ENCODE results near the gene SACS.

Gene SACS, protein sequence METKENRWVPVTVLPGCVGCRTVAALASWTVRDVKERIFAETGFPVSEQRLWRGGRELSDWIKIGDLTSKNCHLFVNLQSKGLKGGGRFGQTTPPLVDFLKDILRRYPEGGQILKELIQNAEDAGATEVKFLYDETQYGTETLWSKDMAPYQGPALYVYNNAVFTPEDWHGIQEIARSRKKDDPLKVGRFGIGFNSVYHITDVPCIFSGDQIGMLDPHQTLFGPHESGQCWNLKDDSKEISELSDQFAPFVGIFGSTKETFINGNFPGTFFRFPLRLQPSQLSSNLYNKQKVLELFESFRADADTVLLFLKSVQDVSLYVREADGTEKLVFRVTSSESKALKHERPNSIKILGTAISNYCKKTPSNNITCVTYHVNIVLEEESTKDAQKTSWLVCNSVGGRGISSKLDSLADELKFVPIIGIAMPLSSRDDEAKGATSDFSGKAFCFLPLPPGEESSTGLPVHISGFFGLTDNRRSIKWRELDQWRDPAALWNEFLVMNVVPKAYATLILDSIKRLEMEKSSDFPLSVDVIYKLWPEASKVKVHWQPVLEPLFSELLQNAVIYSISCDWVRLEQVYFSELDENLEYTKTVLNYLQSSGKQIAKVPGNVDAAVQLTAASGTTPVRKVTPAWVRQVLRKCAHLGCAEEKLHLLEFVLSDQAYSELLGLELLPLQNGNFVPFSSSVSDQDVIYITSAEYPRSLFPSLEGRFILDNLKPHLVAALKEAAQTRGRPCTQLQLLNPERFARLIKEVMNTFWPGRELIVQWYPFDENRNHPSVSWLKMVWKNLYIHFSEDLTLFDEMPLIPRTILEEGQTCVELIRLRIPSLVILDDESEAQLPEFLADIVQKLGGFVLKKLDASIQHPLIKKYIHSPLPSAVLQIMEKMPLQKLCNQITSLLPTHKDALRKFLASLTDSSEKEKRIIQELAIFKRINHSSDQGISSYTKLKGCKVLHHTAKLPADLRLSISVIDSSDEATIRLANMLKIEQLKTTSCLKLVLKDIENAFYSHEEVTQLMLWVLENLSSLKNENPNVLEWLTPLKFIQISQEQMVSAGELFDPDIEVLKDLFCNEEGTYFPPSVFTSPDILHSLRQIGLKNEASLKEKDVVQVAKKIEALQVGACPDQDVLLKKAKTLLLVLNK (N-terminal part only)

GRCh38 chr13:23433171-23434153 is at the start of gene SACS:
Gene SACS (minus strand): TSS chr13:23433702. CDS start chr13:23411239, 22,463 bp downstream.
- DNase-seq (ENCODE audit: insufficient read length, low spot score), result peak; percentile 28
- no peak for FAIRE-seq

DNA sequence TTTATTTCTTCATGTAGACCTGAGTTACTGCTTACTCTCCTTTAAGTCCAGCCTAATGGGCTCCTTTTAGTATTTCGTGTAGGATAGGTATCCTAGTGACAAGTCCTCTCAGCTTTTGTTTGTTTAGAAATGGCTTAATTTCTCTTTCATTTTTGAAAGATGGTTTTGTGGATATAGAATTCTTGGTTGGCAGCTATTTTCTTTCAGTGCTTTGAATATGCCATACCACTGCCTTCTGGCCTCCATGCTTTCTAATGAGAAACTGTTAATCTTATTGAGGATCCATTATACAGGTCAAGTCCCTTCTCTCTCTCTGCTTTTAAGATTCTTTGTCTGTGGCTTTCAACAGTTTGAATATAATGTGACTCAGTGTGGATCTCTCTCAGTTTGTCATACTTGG is 46.8 kb upstream of the SACS start:
- FAIRE-seq, result no peak
- no peak for DNase-seq (ENCODE audit: insufficient read length, low spot score)

DNA sequence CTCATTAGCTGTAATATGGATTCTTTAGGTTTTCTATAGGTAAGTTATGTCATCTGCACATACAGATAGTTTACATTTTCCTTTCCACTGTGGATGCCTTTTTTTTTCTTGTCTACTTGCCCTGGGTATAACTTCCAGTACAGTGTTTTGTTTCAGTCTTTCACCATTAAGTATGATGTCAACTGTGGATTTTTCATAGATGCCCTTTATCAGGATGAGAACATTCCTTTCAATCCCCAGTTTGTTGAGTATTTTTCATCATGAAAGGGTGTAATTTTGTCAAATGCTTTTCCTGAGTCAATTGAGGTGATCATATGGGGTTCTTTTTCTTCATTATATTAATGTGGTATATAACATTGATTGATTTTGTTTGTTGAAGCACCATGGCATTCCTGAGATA is 43.6 kb upstream of the SACS start:
- DNase-seq (ENCODE audit: insufficient read length, low spot score), result no peak
- FAIRE-seq, result no peak

DNA sequence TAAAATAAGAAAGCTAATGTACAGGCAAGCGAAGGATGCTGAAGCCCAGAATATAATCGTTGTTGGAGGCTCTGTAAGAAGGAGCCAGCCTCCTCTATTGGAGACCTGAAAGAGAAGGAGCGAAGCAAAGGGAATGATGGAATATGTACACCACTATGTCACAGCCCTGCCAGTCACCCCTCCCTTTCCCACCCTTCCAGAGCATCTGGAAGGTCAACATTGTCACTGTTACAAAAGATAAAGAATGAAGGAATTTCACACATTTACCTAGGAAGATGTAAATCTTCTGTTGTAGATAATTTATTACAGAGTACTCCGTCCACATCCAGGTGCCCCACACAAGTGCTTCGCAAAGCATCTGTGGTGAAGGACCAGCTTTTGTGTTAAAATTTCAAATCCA is 39.7 kb upstream of the SACS start:
- FAIRE-seq (no peak), DNase-seq (ENCODE audit: insufficient read length, low spot score) (no peak)

DNA sequence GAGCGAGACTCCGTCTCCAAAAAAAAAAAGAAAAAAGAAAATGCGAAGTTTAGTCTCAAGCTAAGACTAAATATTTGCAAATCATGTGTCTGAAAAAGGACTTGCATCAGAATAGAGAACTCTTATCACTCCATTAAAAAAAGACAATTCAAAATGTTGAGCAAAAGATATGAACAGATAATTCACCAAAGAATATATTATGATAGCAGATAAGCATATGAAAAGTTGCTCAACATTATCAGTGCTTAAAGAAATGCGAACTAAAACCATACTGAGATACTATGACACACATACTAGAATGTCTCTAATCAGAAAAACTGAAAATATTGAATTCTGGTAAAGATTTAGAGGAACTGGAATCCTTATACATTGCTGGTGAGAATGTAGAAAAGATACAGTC is 38.7 kb upstream of the SACS start:
- FAIRE-seq (no peak), DNase-seq (ENCODE audit: insufficient read length, low spot score) (no peak)

DNA sequence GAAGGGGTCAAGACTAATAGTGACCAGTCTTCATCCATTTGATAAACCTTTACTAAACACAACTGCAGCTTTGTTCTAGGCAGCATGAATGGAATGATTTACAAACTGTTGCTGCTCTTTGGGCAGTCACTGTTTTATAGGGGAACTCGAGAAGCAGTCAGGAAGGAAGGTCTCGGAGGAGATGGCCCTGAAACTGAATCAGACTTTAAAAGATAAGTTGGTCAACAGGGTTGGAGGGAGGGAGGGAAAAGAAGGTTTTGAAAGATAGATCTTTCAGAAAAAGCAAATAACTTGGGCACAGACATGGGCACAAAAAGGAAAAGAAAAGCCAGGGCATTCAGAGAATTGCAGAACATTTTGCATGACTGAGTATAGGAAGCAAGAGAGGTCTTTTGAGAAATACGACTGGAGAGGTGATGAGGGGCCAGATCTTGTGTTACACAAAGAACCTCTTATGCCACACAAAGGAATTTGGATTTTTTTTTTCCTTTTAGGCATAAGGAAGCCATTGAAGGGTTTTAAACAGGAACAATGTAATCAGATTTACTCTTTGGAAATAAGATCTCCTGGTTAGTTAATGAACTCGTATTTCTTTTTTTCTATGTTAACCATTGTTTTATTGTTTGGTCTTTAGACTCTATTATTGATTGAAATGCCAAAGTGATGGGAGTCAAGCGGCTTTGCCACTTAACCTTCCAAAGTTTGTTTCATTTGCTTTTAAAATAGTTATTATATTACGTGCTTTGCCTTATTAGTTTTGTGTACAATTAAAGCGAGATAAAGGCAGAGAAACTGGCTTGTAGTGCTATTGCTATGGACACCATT is 37.5 kb upstream of the SACS start:
- FAIRE-seq (no peak), DNase-seq (ENCODE audit: insufficient read length, low spot score) (no peak)

DNA sequence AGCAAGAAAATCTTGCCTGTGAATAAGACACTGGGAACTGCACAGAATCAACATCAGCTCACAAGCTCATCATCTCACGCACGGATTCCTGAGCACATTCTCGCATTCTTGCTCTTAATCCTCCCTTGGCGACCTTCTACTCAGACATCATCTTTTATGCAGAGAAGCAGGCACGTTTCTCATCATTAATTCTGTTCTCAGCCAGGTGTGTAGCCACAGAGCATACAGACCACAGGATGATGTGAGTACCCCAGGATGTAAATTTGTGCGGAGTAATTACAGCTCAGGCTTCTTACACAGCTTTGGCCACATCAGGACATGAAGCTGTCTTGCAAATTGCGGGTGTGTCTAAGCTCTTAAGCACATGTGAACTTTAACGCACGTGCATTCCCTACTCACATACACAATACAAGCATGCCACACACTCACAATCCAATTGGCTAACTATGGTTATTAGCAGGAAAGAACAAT is 36.5 kb upstream of the SACS start:
- DNase-seq (ENCODE audit: insufficient read length, low spot score) (peak; percentile 10), FAIRE-seq (no peak)

DNA sequence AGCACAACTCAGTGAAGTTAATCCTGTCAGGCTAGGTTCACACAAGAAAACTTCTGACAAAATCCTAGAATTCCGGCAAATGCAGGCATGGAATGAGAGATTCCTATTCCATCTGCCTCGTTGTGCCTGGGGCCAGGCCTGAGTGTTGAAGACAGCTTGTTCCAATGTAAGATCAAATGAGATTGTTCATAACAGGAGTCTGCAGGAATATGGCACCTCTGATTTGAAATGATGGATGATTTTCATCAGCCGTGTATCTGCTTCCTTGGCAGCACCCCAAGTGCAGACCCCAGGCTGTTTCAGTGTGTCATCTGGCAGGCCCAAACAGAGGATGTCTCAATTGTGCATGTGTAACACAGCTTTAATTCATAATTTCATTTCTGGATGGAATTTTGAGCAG is 35.3 kb upstream of the SACS start:
- FAIRE-seq, result no peak
- no peak for DNase-seq (ENCODE audit: insufficient read length, low spot score)

GRCh38 chr13:23467932-23468278 is 34.4 kb upstream of the SACS start:
- no peak for FAIRE-seq
- no peak for DNase-seq (ENCODE audit: insufficient read length, low spot score)

DNA sequence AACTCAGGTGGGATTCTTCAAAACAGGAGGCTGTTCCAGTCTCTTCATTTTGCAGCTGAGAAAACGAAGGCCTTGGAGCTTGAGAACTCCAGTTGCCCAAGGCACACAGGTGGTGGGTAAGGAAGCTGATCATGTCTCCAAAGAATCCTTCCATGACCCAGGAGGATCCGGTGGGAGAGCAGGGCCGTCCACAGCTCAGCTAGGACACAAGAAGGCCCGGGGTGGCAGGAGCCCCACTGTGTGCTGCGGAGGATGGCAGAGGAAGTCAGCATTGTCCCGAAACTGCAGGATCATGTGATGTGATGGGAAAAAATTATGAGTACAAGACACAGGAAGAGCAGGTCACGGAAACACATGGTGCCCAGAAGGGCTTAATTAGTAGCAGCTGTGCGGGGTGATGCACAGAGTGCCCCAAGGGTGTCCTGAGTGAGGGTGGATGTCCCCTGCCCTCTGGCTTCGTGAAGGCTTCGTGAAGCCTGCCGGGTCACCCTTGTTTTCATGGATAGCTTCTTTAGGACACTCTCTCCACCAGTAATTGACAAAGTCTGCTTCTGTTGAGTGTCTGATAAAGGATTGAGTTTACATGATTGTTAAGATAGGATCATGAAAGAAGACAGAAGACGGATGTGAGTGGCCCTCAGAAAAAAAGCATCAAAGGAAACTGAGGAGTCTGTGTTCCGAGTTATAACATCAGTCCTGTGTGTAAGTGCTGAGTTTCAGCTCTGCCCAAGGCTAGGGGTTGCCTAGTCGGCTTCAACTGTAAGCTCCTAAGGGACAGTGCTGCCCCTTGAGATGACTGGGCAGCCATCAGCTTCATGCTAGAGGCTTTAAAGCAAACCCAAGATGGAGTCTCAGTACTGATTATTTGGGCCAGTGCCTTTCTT is 33.8 kb upstream of the SACS start:
- DNase-seq (ENCODE audit: insufficient read length, low spot score) (no peak), FAIRE-seq (no peak)

GRCh38 chr13:23466144-23467002 is 32.9 kb upstream of the SACS start:
- DNase-seq (ENCODE audit: insufficient read length, low spot score) (peak; percentile 48), FAIRE-seq (no peak)

GRCh38 chr13:23463661-23464060 is 30.2 kb upstream of the SACS start:
- FAIRE-seq (no peak), DNase-seq (ENCODE audit: insufficient read length, low spot score) (no peak)

DNA sequence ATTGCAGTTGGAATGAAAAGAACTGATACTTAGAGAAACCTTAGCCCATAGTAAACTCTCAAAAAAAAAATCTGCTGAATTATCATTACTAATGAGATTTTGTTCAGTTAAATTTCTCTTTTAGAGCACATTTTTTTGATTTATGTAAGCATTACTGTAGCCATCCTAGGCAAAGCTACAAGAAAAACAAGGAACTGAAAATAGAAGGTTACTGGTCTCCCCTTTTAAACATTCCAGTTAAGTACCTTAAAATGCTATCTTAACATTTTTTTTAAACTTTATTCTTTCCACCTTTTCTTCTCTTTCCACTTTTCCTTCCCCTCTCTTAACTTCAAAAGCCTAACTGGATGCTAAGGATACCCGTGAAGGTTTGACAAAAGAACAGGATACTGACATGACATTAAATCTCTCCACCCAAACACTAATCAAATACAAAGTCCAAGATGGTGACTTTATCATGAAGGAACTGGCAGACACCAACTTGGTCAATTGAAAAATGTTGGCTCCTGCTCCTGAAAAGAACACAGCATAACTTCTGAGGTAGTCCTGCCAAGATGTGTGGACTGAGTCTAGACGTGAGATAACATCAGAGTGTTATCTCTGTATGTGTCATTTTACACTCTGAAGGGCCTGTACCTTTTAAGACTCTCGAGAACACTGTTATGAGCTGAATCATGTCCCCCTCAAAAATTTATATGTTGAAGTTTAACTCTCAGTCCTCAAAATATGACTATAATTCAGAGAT is 29.5 kb upstream of the SACS start:
- DNase-seq (ENCODE audit: insufficient read length, low spot score) (no peak), FAIRE-seq (no peak)

GRCh38 chr13:23461544-23461943 is 28.0 kb upstream of the SACS start:
- FAIRE-seq (no peak), DNase-seq (ENCODE audit: insufficient read length, low spot score) (no peak)

GRCh38 chr13:23460921-23461320 is 27.4 kb upstream of the SACS start:
- FAIRE-seq (no peak), DNase-seq (ENCODE audit: insufficient read length, low spot score) (no peak)

- FAIRE-seq (no peak), DNase-seq (ENCODE audit: insufficient read length, low spot score) (no peak)
Measured at GRCh38 chr13:23460309-23460708, 26.8 kb upstream of the SACS start.

GRCh38 chr13:23458989-23459388 is 25.5 kb upstream of the SACS start:
- no peak for FAIRE-seq
- no peak for DNase-seq (ENCODE audit: insufficient read length, low spot score)

Data from HTR-8/SVneo (cell line).